ENCODE measurements around the gene DENND1A. TPM values are rescaled to one million over a fixed set of nuclear protein-coding genes. Genes with fewer than 3 reads are reported as not detected.

Gene DENND1A
- total and polyA plus RNA-seq, 2 of the 13 experiments (the other 11 are each of a cell fraction or from before 2014, with no cell fraction given): 14.8 to 30.1 TPM

DNA sequence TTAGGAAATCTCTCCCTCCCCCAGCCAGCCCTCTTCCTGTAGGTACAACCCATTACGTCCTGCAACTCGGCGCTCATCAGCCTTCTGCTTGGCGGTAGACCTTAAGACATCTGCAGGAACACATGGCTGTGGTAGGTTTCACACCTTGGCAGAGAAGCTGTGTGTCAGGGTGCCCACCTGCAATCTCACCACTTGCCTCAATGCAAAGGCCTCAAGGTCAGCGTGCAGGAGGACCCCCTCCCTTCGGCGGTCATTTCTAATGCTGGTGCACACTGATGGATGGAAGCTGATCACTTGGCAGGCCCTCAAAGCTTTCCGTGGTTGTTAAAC lies 506.6 kb downstream of the DENND1A start (continued):
- TF ChIP-seq, protein P1, sequence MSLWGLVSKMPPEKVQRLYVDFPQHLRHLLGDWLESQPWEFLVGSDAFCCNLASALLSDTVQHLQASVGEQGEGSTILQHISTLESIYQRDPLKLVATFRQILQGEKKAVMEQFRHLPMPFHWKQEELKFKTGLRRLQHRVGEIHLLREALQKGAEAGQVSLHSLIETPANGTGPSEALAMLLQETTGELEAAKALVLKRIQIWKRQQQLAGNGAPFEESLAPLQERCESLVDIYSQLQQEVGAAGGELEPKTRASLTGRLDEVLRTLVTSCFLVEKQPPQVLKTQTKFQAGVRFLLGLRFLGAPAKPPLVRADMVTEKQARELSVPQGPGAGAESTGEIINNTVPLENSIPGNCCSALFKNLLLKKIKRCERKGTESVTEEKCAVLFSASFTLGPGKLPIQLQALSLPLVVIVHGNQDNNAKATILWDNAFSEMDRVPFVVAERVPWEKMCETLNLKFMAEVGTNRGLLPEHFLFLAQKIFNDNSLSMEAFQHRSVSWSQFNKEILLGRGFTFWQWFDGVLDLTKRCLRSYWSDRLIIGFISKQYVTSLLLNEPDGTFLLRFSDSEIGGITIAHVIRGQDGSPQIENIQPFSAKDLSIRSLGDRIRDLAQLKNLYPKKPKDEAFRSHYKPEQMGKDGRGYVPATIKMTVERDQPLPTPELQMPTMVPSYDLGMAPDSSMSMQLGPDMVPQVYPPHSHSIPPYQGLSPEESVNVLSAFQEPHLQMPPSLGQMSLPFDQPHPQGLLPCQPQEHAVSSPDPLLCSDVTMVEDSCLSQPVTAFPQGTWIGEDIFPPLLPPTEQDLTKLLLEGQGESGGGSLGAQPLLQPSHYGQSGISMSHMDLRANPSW (CRISPR knock-in tag; IDR thresholded peaks at IDR 0.05; ENCODE audit: borderline replicate concordance): no peak
- no peak for TF ChIP-seq CBX2 (IDR thresholded peaks at IDR 0.05; ENCODE audit: low read depth, low read length)
- no peak for TF ChIP-seq CBX2 (CRISPR knock-in tag; IDR thresholded peaks at IDR 0.05; ENCODE audit: low read depth)
- TF ChIP-seq, protein P2, sequence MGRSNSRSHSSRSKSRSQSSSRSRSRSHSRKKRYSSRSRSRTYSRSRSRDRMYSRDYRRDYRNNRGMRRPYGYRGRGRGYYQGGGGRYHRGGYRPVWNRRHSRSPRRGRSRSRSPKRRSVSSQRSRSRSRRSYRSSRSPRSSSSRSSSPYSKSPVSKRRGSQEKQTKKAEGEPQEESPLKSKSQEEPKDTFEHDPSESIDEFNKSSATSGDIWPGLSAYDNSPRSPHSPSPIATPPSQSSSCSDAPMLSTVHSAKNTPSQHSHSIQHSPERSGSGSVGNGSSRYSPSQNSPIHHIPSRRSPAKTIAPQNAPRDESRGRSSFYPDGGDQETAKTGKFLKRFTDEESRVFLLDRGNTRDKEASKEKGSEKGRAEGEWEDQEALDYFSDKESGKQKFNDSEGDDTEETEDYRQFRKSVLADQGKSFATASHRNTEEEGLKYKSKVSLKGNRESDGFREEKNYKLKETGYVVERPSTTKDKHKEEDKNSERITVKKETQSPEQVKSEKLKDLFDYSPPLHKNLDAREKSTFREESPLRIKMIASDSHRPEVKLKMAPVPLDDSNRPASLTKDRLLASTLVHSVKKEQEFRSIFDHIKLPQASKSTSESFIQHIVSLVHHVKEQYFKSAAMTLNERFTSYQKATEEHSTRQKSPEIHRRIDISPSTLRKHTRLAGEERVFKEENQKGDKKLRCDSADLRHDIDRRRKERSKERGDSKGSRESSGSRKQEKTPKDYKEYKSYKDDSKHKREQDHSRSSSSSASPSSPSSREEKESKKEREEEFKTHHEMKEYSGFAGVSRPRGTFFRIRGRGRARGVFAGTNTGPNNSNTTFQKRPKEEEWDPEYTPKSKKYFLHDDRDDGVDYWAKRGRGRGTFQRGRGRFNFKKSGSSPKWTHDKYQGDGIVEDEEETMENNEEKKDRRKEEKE (IDR thresholded peaks at IDR 0.05): no peak
- TF ChIP-seq, protein P3, sequence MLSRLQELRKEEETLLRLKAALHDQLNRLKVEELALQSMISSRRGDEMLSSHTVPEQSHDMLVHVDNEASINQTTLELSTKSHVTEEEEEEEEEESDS (CRISPR knock-in tag; IDR thresholded peaks at IDR 0.05; ENCODE audit: borderline replicate concordance): no peak
- TF ChIP-seq, protein P4, sequence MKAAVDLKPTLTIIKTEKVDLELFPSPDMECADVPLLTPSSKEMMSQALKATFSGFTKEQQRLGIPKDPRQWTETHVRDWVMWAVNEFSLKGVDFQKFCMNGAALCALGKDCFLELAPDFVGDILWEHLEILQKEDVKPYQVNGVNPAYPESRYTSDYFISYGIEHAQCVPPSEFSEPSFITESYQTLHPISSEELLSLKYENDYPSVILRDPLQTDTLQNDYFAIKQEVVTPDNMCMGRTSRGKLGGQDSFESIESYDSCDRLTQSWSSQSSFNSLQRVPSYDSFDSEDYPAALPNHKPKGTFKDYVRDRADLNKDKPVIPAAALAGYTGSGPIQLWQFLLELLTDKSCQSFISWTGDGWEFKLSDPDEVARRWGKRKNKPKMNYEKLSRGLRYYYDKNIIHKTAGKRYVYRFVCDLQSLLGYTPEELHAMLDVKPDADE (CRISPR knock-in tag; IDR thresholded peaks at IDR 0.05): no peak
- no peak for TF ChIP-seq ATF6 (CRISPR knock-in tag; conservative IDR thresholded peaks at IDR 0.05)
- TF ChIP-seq, protein P5, sequence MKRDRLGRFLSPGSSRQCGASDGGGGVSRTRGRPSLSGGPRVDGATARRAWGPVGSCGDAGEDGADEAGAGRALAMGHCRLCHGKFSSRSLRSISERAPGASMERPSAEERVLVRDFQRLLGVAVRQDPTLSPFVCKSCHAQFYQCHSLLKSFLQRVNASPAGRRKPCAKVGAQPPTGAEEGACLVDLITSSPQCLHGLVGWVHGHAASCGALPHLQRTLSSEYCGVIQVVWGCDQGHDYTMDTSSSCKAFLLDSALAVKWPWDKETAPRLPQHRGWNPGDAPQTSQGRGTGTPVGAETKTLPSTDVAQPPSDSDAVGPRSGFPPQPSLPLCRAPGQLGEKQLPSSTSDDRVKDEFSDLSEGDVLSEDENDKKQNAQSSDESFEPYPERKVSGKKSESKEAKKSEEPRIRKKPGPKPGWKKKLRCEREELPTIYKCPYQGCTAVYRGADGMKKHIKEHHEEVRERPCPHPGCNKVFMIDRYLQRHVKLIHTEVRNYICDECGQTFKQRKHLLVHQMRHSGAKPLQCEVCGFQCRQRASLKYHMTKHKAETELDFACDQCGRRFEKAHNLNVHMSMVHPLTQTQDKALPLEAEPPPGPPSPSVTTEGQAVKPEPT (CRISPR knock-in tag; IDR thresholded peaks at IDR 0.05; ENCODE audit: low read depth): no peak
- TF ChIP-seq, protein P6, sequence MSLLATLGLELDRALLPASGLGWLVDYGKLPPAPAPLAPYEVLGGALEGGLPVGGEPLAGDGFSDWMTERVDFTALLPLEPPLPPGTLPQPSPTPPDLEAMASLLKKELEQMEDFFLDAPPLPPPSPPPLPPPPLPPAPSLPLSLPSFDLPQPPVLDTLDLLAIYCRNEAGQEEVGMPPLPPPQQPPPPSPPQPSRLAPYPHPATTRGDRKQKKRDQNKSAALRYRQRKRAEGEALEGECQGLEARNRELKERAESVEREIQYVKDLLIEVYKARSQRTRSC (CRISPR knock-in tag; IDR thresholded peaks at IDR 0.05; ENCODE audit: low read depth): no peak
